Neutrophil (primary cell): ENCODE results near the gene MTRF1.
"Not testable (repeated sequence)": the region's sequence is repeated elsewhere in the genome, so short reads cannot be mapped to it uniquely, and the experiment has no call there.

Experiments used
- H3K27ac ChIP-seq: fragments of 200-600 bp; sonication (generic); 2 replicates; pipeline ENCODE4 v1.5.1; 2016; ENCODE audit warnings: mild to moderate bottlenecking, moderate library complexity
- H3K27me3 ChIP-seq: fragments of 200-600 bp; sonication (generic); 2 replicates; pipeline ENCODE4 v1.6.0; 2016; ENCODE audit warnings: mild to moderate bottlenecking
- H3K36me3 ChIP-seq: fragments of 200-600 bp; sonication (generic); 2 replicates; pipeline ENCODE4 v1.5.1; 2017
- H3K4me1 ChIP-seq, 2 experiments: fragments of 200-600 bp in 1 of 2; sonication (generic) in 1 of 2; 1 replicate in 1 of 2; 2 replicates in 1 of 2; pipeline versions ENCODE4 v1.5.1 to v1.6.1; 2013 to 2016; ENCODE audit warnings: low read depth in 1 of 2, low read length in 1 of 2, mild to moderate bottlenecking in 1 of 2, moderate library complexity in 1 of 2; ENCODE audit not compliant: control insufficient read depth in 1 of 2, insufficient read depth in 1 of 2
- H3K4me3 ChIP-seq, 2 experiments: fragments of 200-600 bp in 1 of 2; sonication (generic) in 1 of 2; 1 replicate in 1 of 2; 2 replicates in 1 of 2; pipeline ENCODE4 v1.5.1; 2013 to 2016; ENCODE audit warnings: low read depth in 1 of 2, low read length in 1 of 2, mild to moderate bottlenecking in 1 of 2, moderate library complexity in 1 of 2
- H3K9me3 ChIP-seq: fragments of 200-600 bp; sonication (generic); 2 replicates; pipeline ENCODE4 v1.5.1; 2016
- TF ChIP-seq, protein P1 (sequence below): fragments of 200-600 bp; sonication (generic); IDR thresholded peaks from 2 replicates; pipeline ENCODE4 v1.5.1; 2016; ENCODE audit warnings: antibody characterized with exemption

Gene MTRF1

GRCh38 chr13:41182231-41182630, 81.1 kb downstream of the MTRF1 start:
- H3K36me3 ChIP-seq: no peaks in the 10 kb centered on the region
- H3K4me3 ChIP-seq: no peak overlapping the region
- no peaks in the 10 kb centered on the region for H3K27me3 ChIP-seq
- H3K9me3 ChIP-seq: no peaks in the 10 kb centered on the region
- H3K4me1 ChIP-seq: peaks cover 30 to 35% of the 10 kb centered on the region in 2 experiments
- TF ChIP-seq, protein P1, sequence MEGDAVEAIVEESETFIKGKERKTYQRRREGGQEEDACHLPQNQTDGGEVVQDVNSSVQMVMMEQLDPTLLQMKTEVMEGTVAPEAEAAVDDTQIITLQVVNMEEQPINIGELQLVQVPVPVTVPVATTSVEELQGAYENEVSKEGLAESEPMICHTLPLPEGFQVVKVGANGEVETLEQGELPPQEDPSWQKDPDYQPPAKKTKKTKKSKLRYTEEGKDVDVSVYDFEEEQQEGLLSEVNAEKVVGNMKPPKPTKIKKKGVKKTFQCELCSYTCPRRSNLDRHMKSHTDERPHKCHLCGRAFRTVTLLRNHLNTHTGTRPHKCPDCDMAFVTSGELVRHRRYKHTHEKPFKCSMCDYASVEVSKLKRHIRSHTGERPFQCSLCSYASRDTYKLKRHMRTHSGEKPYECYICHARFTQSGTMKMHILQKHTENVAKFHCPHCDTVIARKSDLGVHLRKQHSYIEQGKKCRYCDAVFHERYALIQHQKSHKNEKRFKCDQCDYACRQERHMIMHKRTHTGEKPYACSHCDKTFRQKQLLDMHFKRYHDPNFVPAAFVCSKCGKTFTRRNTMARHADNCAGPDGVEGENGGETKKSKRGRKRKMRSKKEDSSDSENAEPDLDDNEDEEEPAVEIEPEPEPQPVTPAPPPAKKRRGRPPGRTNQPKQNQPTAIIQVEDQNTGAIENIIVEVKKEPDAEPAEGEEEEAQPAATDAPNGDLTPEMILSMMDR: no peak
- H3K27ac ChIP-seq: no peak overlapping the region

DNA sequence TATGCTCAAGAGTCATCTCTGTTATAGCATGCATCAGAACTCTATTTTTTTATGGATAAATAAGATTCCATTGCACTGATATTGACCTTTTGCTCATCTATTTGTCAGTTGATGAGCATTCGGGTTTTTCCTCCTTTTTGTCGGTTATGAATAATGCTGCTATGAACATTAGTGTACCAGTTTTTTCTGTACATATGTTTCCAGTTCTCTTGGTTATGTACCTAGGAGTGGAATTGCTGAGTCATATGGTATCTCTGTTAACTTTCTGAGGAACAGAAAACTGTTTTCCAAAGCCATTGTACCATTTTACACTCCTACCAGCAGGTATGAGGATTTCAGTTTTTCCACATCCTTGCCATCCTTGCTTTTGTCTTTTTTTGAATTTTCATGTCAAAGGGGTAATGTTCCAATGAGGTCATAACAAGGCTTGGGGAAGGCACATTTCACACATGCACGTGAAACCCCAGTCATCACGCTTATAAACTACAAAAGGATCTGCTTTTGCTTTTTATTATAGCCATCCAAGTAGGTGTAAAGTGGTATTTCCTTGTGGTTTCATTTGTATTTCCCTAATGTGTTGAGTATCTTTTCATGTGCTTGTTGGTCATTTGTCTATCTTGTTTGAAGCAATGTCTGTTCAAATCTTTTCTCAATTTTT, 83.7 kb downstream of the MTRF1 start:
- Histone ChIP-seq H3K9me3 (no peaks in the 10 kb centered on the region), H3K4me1 (peaks cover 41 to 46% of the 10 kb centered on the region in 2 experiments), H3K36me3 (no peaks in the 10 kb centered on the region), H3K4me3 (no peak overlapping the region), H3K27me3 (no peaks in the 10 kb centered on the region), H3K27ac (peak overlapping the region; percentile 86)
- TF ChIP-seq, protein P1: no peak

DNA sequence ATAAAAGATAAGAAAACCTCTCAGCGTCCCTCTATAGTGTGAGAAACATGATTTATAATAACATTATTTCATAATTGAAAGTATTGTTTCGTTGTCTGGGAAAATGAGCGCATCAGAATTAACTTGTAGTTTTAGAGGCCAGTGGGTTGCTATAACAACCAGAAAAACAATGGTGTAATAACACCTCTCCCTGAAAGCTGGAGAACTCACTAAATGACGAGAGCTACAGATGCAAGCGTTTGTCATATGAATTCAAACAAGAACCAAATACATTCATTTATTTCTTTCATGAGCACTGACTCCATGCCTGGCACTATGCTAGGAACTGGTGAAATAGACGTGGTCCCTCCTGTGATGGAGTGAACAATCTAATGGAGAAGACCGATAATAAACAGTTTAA, 85.3 kb downstream of the MTRF1 start:
- Histone ChIP-seq H3K4me1 (peaks cover 41 to 46% of the 10 kb centered on the region in 2 experiments), H3K27ac (peak overlapping the region; percentile 86), H3K36me3 (no peaks in the 10 kb centered on the region), H3K4me3 (peak overlapping the region; percentile 24 to 33), H3K27me3 (no peaks in the 10 kb centered on the region), H3K9me3 (no peaks in the 10 kb centered on the region)
- TF ChIP-seq, protein P1: no peak

DNA sequence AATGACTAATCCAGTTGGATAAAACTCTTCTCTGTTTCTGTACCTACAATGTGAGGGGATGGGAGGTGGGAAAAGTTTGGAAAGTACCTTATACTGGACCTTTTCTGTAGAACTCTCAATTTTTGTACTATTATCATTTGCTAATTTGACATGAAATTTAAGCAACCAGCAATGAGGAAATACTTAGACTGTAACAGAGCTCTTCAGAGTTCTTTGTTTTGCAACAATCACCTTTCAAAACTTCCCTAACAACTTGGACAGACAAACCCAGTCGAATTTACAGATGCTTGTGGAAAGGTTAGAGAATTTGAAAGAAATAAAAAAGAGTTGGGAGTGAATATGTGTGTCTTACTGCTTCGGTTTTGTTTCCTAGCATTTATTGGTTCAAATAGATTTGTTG, 85.8 kb downstream of the MTRF1 start:
- TF ChIP-seq, protein P1: no peak
- Histone ChIP-seq H3K27ac (peak overlapping the region; percentile 86), H3K4me3 (peak overlapping the region; percentile 24 to 33), H3K4me1 (peaks cover 41 to 46% of the 10 kb centered on the region in 2 experiments), H3K27me3 (no peaks in the 10 kb centered on the region), H3K9me3 (no peaks in the 10 kb centered on the region), H3K36me3 (no peaks in the 10 kb centered on the region)

DNA sequence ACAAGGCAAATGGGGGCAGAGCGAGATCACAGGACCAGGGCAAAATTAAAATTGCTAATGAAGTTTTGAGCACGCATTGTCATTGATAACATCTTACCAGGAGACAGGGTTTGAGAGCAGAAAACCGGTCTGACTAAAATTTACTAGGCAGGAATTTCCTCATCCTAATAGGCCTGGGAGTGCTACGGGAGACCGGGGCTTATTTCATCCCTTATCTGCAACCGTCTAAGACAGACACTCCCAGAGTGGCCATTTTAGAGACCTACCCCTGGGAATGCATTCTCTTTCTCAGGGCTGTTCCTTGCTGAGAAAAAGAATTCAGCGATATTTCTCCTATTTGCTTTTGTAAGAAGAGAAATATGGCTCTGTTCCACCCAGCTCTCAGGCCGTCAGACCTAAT, 87.8 kb downstream of the MTRF1 start:
- H3K4me1 ChIP-seq: peaks cover 41 to 45% of the 10 kb centered on the region in 2 experiments
- H3K36me3 ChIP-seq, H3K27me3 ChIP-seq, H3K4me3 ChIP-seq, H3K9me3 ChIP-seq, H3K27ac ChIP-seq: not testable (repeated sequence)
